Activated CD4-positive, alpha-beta memory T cell treated with anti-CD3 and anti-CD28 coated beads, Interleukin-2, amount 10 ng/mL, durations not matched to agents 7 days and 5 days (primary cell): ENCODE data around the gene DCN. TPM values are rescaled to one million over a fixed set of nuclear protein-coding genes. Genes with fewer than 3 reads are reported as not detected.

ENCODE experiments used
- CTCF ChIA-PET: fragments of 350-600 bp; sonication (Branson Sonifier 250); formaldehyde crosslinking; loops from one replicate; lab custom pipeline; 2021; ENCODE audit warnings: antibody characterized with exemption, inconsistent platforms; lab: Charles Lee
- POLR2A ChIA-PET: fragments of 350-600 bp; sonication (Branson Sonifier 250); formaldehyde crosslinking; loops from one replicate; lab custom pipeline; 2021; ENCODE audit warnings: antibody characterized with exemption; lab: Charles Lee
- DNase-seq: peaks from one replicate; pipeline ENCODE4 v3.0.0-alpha.2; 2020
- H3K27ac Mint-ChIP-seq: one replicate; pipeline ENCODE4 v1.8.0; 2021; ENCODE audit warnings: mild to moderate bottlenecking, mixed read lengths
- H3K27me3 Mint-ChIP-seq: one replicate; pipeline ENCODE4 v1.8.0; 2021; ENCODE audit warnings: mixed read lengths
- H3K36me3 Mint-ChIP-seq: one replicate; pipeline ENCODE4 v1.8.0; 2021; ENCODE audit warnings: low read depth, mixed read lengths
- H3K4me1 Mint-ChIP-seq: one replicate; pipeline ENCODE4 v1.8.0; 2021; ENCODE audit warnings: mixed read lengths
- H3K4me3 Mint-ChIP-seq: one replicate; pipeline ENCODE4 v1.8.0; 2021; ENCODE audit warnings: mild to moderate bottlenecking, mixed read lengths
- H3K9me3 Mint-ChIP-seq: one replicate; pipeline ENCODE4 v1.8.0; 2021; ENCODE audit warnings: mixed read lengths
- total RNA-seq, 2 experiments: library from RNA; stranded (reverse); gene quantifications; one replicate each; pipeline ENCODE4 v1.2.3, GENCODE V29; 2021

Gene DCN
- total RNA-seq, 2 experiments from 2014 or later, result not detected

GRCh38 chr12:91144053-91144452, 38.6 kb downstream of the DCN start:
- CTCF ChIA-PET, result no interaction called here
- POLR2A ChIA-PET, result no interaction called here
- H3K27ac Mint-ChIP-seq, result no peak overlapping the region
- no peaks in the 10 kb centered on the region for H3K4me1 Mint-ChIP-seq
- no peaks in the 10 kb centered on the region for H3K27me3 Mint-ChIP-seq
- no peak overlapping the region for H3K4me3 Mint-ChIP-seq
- DNase-seq, result no peak
- H3K36me3 Mint-ChIP-seq, result no peaks in the 10 kb centered on the region
- H3K9me3 Mint-ChIP-seq, result no peaks in the 10 kb centered on the region

DNA sequence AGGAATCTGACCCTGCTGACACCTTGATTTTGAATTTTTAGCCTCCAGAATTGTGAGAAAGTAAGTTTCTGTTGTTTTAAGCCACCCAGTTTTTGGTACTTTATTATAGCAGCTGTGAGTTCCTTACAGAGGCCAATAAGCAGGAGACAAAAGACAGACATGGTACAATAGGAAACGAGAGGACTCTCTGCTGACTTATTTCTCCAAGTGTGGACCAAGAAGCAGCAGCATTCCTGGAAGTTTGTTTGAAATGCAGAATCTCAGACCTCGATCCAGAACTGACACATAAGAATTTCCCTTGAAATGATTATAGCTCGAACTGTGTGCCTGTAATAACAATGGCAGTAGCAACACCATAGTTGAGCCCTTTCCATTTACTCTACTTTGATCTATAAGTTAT, 39.4 kb downstream of the DCN start:
- H3K4me1 Mint-ChIP-seq, result no peaks in the 10 kb centered on the region
- CTCF ChIA-PET, result no interaction called here
- no peaks in the 10 kb centered on the region for H3K36me3 Mint-ChIP-seq
- POLR2A ChIA-PET, result no interaction called here
- no peaks in the 10 kb centered on the region for H3K27me3 Mint-ChIP-seq
- no peak for DNase-seq
- H3K4me3 Mint-ChIP-seq, result no peak overlapping the region
- H3K9me3 Mint-ChIP-seq, result no peaks in the 10 kb centered on the region
- no peak overlapping the region for H3K27ac Mint-ChIP-seq

GRCh38 chr12:91142221-91142631, 40.4 kb downstream of the DCN start:
- no peaks in the 10 kb centered on the region for H3K9me3 Mint-ChIP-seq
- no peaks in the 10 kb centered on the region for H3K36me3 Mint-ChIP-seq
- no peaks in the 10 kb centered on the region for H3K27me3 Mint-ChIP-seq
- no peaks in the 10 kb centered on the region for H3K4me1 Mint-ChIP-seq
- no peak overlapping the region for H3K27ac Mint-ChIP-seq
- CTCF ChIA-PET, result no interaction called here
- H3K4me3 Mint-ChIP-seq, result no peak overlapping the region
- no peak for DNase-seq
- POLR2A ChIA-PET, result no interaction called here

DNA sequence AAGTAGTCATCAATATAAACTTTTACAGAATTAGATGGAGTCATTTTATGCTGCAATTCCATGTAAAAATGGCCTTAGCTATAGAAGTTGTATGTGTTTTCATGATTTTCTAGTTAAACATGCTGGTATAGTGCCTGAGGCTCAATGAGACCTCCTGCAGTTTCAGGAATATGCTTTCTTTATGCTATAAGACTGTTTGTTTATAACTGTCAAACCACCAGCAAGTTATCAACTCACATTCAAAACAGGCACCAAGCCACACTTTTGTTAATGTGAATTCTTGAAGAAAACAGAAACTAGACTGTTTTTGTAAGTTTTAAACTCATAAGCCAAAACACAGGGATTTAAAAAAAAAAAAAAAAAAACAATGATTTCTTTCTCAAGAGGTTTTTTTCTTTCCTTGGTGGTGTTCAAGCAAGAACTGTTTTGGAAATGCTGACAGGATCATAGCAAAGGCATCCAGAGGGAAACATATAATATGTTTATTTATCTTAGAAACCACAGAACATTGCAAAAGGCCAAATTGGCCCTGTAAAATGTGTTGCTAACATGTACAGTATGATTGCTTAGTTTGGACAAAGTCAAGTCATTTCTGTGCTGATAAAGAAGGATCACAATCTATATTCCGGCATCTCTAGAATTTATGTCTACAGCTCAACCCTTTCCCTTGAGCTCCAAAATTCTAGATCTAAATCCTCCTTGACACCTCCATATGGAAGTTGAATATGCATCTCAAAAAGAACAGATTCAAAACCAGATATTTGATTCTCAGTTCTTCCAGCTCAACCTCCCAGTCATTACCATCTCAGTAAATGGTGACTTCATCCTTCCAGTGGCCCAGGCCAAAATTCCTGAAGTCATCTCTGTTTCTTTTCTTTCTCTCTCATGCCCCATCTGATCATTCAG, 42.3 kb downstream of the DCN start:
- DNase-seq, result no peak
- Mint-ChIP-seq H3K9me3 (no peaks in the 10 kb centered on the region), H3K4me1 (no peaks in the 10 kb centered on the region), H3K36me3 (no peaks in the 10 kb centered on the region), H3K27me3 (no peaks in the 10 kb centered on the region), H3K27ac (no peak overlapping the region), H3K4me3 (no peak overlapping the region)
- CTCF ChIA-PET, result no interaction called here
- POLR2A ChIA-PET, result no interaction called here

DNA sequence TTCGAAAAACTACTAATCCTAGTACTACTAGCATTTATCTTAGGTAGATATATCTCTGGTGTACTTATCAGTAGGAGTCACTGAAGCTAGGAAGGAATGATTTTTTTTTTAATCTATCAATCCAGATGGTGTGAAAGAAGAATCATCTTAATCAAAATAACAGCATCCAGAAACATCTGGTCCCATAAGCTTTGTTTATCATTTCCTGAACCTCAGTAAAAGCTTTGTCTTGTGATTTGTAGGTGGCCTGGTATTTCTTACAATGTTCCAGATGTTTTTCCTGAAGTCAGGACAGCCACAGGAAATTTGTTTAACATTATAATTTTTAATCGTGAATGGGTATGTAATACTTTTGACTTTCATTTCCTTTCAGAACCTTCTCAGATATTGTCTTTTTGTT, 43.3 kb downstream of the DCN start:
- no peaks in the 10 kb centered on the region for H3K36me3 Mint-ChIP-seq
- no peaks in the 10 kb centered on the region for H3K9me3 Mint-ChIP-seq

DNA sequence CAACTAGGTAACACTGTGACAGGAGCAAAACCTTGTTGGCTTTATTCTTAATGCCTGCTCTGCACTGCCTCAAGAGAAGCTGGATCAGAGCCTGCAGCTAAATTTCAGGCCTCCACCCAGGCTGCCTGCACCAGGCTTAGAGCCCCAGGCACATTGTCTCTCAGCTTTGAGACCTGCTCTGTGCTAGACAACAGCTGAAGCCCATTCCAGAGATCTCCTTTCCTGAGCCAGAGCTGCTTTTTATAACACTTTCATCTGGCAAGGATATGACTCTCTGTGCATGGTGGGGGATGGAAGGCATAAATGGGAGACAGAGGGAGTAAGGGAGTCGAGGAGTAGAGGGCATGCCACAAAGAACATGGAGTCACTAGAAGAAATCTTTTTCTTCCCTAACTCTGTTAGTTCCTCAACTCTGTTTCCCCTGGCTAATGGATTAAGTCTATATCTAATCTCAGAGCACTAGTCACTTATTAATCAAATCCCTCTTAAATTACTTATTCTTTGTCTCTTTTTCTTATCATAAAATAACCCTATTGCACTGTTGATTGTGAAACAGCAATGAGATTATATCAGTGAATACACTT, 44.2 kb downstream of the DCN start:
- Mint-ChIP-seq H3K36me3 (no peaks in the 10 kb centered on the region), H3K27ac (no peak overlapping the region), H3K9me3 (no peaks in the 10 kb centered on the region), H3K4me1 (no peaks in the 10 kb centered on the region), H3K27me3 (no peaks in the 10 kb centered on the region), H3K4me3 (no peak overlapping the region)
- ChIA-PET CTCF (no interaction called here), POLR2A (no interaction called here)
- DNase-seq, result no peak

More for the DNA sequence above, 43.3 kb downstream of the DCN start:
- ChIA-PET CTCF (no interaction called here), POLR2A (no interaction called here)
- no peak overlapping the region for H3K27ac Mint-ChIP-seq
- no peaks in the 10 kb centered on the region for H3K27me3 Mint-ChIP-seq
- no peak overlapping the region for H3K4me3 Mint-ChIP-seq
- DNase-seq, result no peak
- no peaks in the 10 kb centered on the region for H3K4me1 Mint-ChIP-seq

DNA sequence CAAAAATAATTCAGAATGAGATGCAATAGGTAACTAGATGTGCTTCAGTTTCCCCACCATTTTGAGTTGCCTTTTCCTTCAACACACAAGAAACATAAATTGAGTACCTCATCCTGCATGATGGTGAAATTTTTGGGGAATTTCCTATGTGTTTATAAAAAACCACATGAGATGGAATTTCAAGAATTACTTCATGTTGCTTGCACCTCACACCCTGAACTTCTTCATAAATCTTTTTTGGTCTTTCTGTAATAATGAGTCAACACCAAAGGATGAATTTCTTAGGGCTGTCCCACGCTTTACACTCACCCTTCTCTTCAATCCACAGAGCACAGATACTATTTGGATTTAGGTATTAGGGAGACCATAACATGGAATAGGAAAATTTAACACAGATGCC, 48.7 kb downstream of the DCN start:
- POLR2A ChIA-PET, result no interaction called here
- H3K27me3 Mint-ChIP-seq, result no peaks in the 10 kb centered on the region
- H3K4me3 Mint-ChIP-seq, result no peak overlapping the region

GRCh38 chr12:91129662-91130362, 52.8 kb downstream of the DCN start:
- H3K27ac Mint-ChIP-seq, result no peak overlapping the region
- DNase-seq, result no peak
- H3K4me1 Mint-ChIP-seq, result no peaks in the 10 kb centered on the region
- no peaks in the 10 kb centered on the region for H3K27me3 Mint-ChIP-seq
- no peaks in the 10 kb centered on the region for H3K36me3 Mint-ChIP-seq
- no peak overlapping the region for H3K4me3 Mint-ChIP-seq
- no peaks in the 10 kb centered on the region for H3K9me3 Mint-ChIP-seq
- POLR2A ChIA-PET, result no interaction called here
- CTCF ChIA-PET, result no interaction called here

More for the DNA sequence above, 48.7 kb downstream of the DCN start:
- Mint-ChIP-seq H3K36me3 (no peaks in the 10 kb centered on the region), H3K27ac (no peak overlapping the region), H3K4me1 (no peaks in the 10 kb centered on the region), H3K9me3 (no peaks in the 10 kb centered on the region)
- CTCF ChIA-PET, result no interaction called here
- DNase-seq, result no peak

DNA sequence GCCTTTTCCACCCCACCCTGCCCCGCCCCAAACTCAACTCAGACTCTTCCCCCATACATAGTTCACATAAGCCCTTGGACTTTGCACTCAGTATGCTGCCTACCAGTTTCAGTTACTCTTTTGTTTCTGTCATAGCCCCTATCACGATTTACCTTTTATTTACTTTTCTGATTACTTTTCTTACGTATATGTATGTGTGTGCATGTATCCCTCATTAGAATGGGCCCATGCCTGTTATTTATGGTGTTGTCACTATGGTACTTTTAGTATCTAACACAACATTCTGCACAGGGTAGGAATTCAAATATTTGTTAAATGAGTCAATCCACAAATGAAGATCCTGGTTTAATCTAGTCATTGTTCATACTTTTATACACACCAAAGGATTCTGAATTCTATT, 54.9 kb downstream of the DCN start:
- Mint-ChIP-seq H3K27me3 (no peaks in the 10 kb centered on the region), H3K4me1 (no peaks in the 10 kb centered on the region), H3K27ac (no peak overlapping the region), H3K9me3 (no peaks in the 10 kb centered on the region), H3K36me3 (no peaks in the 10 kb centered on the region), H3K4me3 (no peak overlapping the region)
- DNase-seq, result no peak
- ChIA-PET CTCF (no interaction called here), POLR2A (no interaction called here)

GRCh38 chr12:91127306-91127705, 55.3 kb downstream of the DCN start:
- H3K4me1 Mint-ChIP-seq, result no peaks in the 10 kb centered on the region
- no peak for DNase-seq
- POLR2A ChIA-PET, result no interaction called here
- no peak overlapping the region for H3K27ac Mint-ChIP-seq
- no peaks in the 10 kb centered on the region for H3K27me3 Mint-ChIP-seq
- CTCF ChIA-PET, result no interaction called here
- H3K4me3 Mint-ChIP-seq, result no peak overlapping the region
- no peaks in the 10 kb centered on the region for H3K9me3 Mint-ChIP-seq
- no peaks in the 10 kb centered on the region for H3K36me3 Mint-ChIP-seq

- Mint-ChIP-seq H3K27me3 (no peaks in the 10 kb centered on the region), H3K4me1 (no peaks in the 10 kb centered on the region), H3K4me3 (no peak overlapping the region), H3K27ac (no peak overlapping the region), H3K9me3 (no peaks in the 10 kb centered on the region), H3K36me3 (no peaks in the 10 kb centered on the region)
- CTCF ChIA-PET, result interaction anchor here (1.2 kb wide), 1 partner anchor 18 kb away, joined by 5 read pairs; no protein-coding TSS in a partner anchor
- POLR2A ChIA-PET, result no interaction called here
- no peak for DNase-seq
These were observed 56.1 kb downstream of the DCN start for GRCh38 chr12:91126516-91126915.

DNA sequence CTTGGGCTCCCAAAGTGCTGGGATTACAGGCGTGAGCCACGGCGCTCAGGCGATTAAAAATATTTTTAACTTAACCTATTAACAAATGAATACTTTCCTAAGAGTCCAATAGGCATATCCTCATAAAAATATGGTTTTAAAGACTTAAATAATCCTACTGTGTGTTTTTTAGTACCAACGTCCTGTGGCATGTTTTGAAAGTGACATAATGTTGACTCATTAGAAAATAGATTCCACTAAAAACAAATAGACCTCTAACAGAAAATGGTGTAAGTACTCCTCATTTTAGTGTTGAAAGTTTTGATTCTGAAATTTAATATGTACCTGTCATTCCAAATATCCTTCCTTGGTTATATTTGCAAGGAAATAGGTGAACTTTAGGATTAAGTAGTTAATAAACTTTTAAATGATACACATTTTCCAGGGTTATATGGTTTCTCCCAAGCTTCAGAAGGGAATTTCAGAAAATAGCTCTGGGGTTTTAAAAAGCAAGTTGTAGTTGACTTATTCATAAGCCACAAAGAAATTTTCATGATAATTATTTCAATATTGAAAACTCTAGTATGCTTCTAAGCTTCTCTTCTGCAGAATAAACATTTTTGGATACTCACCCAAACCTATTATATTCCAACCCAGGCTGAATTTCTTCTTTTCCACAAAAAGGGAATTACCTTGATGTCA, 59.2 kb downstream of the DCN start:
- Mint-ChIP-seq H3K27me3 (no peaks in the 10 kb centered on the region), H3K27ac (no peak overlapping the region), H3K9me3 (no peaks in the 10 kb centered on the region), H3K36me3 (no peaks in the 10 kb centered on the region), H3K4me1 (no peaks in the 10 kb centered on the region), H3K4me3 (no peak overlapping the region)
- ChIA-PET POLR2A (no interaction called here), CTCF (no interaction called here)
- DNase-seq, result no peak

DNA sequence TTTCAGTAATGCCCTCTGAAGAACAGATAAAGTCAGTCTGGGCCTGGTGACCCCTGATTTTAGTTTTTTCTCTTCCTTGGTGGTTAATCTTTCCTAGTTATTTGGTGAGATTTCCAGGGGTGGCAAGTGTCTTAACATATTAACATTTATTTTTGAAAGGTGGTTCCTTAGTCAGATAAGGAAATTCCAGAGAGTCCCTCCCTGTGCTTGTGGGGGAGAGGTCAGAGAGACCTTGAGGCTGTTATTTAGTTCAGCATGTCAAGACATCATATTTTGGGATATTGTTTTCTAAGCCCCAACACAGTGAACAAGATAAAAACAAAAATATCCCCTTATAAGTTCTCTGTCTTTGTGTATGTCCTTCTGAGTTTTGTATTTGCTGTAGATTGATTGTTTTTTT, 61.8 kb downstream of the DCN start:
- ChIA-PET POLR2A (no interaction called here), CTCF (no interaction called here)
- H3K4me1 Mint-ChIP-seq, result no peaks in the 10 kb centered on the region
- no peak overlapping the region for H3K27ac Mint-ChIP-seq
- H3K36me3 Mint-ChIP-seq, result no peaks in the 10 kb centered on the region
- H3K27me3 Mint-ChIP-seq, result no peaks in the 10 kb centered on the region
- H3K9me3 Mint-ChIP-seq, result no peaks in the 10 kb centered on the region
- H3K4me3 Mint-ChIP-seq, result no peak overlapping the region
- DNase-seq, result no peak
